T-cell (primary cell): ENCODE results near the gene MED17. TPM values are rescaled to one million over a fixed set of nuclear protein-coding genes. Genes with fewer than 3 reads are reported as not detected.
"Not testable (repeated sequence)": the region's sequence is repeated elsewhere in the genome, so short reads cannot be mapped to it uniquely, and the experiment has no call there.

Experiments used
- ATAC-seq, 4 experiments: fragments of 200-7000 bp in 3 of 4; fragments of 150-1000 bp in 1 of 4; cut with Tn5 transposase; replicated peaks in 1 of 4; 1 replicate in 3 of 4; 2 replicates in 1 of 4; pipeline ENCODE4 v1.10.0; 2021; ENCODE audit warnings: moderate library complexity in 3 of 4, mild to moderate bottlenecking in 2 of 4, moderate number of reproducible peaks in 1 of 4
- CTCF ChIA-PET, 2 donors: fragments of 300-600 bp; sonication (Branson Sonifier 250); formaldehyde crosslinking; loops; one replicate each; lab custom pipeline; 2022; ENCODE audit warnings: antibody characterized with exemption in 2 of 2; lab: Charles Lee
- POLR2A ChIA-PET, 2 donors: fragments of 300-600 bp; sonication (Branson Sonifier 250); formaldehyde crosslinking; loops; one replicate each; lab custom pipeline; 2022; ENCODE audit warnings: antibody characterized with exemption in 2 of 2; lab: Charles Lee
- DNase-seq, 35 experiments: peaks; one replicate each; pipeline versions ENCODE4 v3.0.0 to v3.0.0-alpha.2; 2013 to 2023
- H3K27ac ChIP-seq: one replicate; pipeline ENCODE4 v1.5.1; 2013; ENCODE audit warnings: low read length
- H3K27me3 ChIP-seq, 2 experiments: replicated peaks in 1 of 2; 1 replicate in 1 of 2; 2 replicates in 1 of 2; pipeline versions ENCODE4 v1.6.1 to v1.7.0; 2013; ENCODE audit warnings: low read length in 1 of 2, mixed read lengths in 1 of 2; ENCODE audit not compliant: control insufficient read depth in 2 of 2, insufficient read depth in 2 of 2; ENCODE audit errors: extremely low read depth in 1 of 2
- H3K36me3 ChIP-seq, 2 donors: 1 replicate in 1 of 2; 2 replicates in 1 of 2; pipeline versions ENCODE4 v1.6.1 to v1.7.0; 2013; ENCODE audit warnings: low read length in 1 of 2; ENCODE audit not compliant: control insufficient read depth in 2 of 2, insufficient read depth in 1 of 2; ENCODE audit errors: extremely low read depth in 1 of 2
- H3K4me1 ChIP-seq, 2 experiments: 1 replicate in 1 of 2; 2 replicates in 1 of 2; pipeline versions ENCODE4 v1.6.1 to v1.7.0; 2013; ENCODE audit warnings: low read length in 2 of 2, mixed read lengths in 1 of 2; ENCODE audit not compliant: insufficient read depth in 2 of 2, control insufficient read depth in 1 of 2; ENCODE audit errors: extremely low read depth in 1 of 2
- H3K4me3 ChIP-seq, 2 donors: 1 replicate in 1 of 2; 2 replicates in 1 of 2; pipeline versions ENCODE4 v1.5.1 to v1.7.0; 2013; ENCODE audit warnings: mild to moderate bottlenecking in 2 of 2, low read length in 1 of 2, moderate library complexity in 1 of 2; ENCODE audit not compliant: control insufficient read depth in 1 of 2; ENCODE audit errors: extremely low read depth in 1 of 2
- H3K9me3 ChIP-seq: 2 replicates; pipeline ENCODE4 v1.7.0; 2013
- H3K27ac Mint-ChIP-seq, 2 donors: one replicate each; pipeline ENCODE4 v1.8.0; 2020 to 2021; ENCODE audit warnings: mild to moderate bottlenecking in 2 of 2, mixed read lengths in 2 of 2
- H3K27me3 Mint-ChIP-seq, 2 donors: one replicate each; pipeline ENCODE4 v1.8.0; 2021 to 2022; ENCODE audit warnings: mixed read lengths in 2 of 2
- H3K36me3 Mint-ChIP-seq: one replicate; pipeline ENCODE4 v1.8.0; 2021; ENCODE audit warnings: mixed read lengths
- H3K4me1 Mint-ChIP-seq, 3 donors: one replicate each; pipeline ENCODE4 v1.8.0; 2020 to 2022; ENCODE audit warnings: mixed read lengths in 3 of 3, mild to moderate bottlenecking in 1 of 3
- H3K4me3 Mint-ChIP-seq, 3 donors: one replicate each; pipeline ENCODE4 v1.8.0; 2020 to 2022; ENCODE audit warnings: mild to moderate bottlenecking in 3 of 3, mixed read lengths in 3 of 3, moderate library complexity in 3 of 3
- H3K9me3 Mint-ChIP-seq, 3 donors: one replicate each; pipeline ENCODE4 v1.8.0; 2020 to 2022; ENCODE audit warnings: mixed read lengths in 3 of 3
- WGBS: methylation state at CpG from one replicate; pipeline ENCODE4 v1.1.5; 2013; ENCODE audit warnings: missing lambda C conversion rate; ENCODE audit not compliant: insufficient coverage; 5-methylcytosine and 5-hydroxymethylcytosine counted together
- total RNA-seq, 35 experiments: library from RNA in 6 of 35; stranded (reverse) in 6 of 35; fragments of 120-200 nt in 1 of 35; gene quantifications; one replicate each; pipeline versions ENCODE4 v1.2.1 to v1.2.4 and lab custom pipeline; 2013 to 2026

Gene MED17
- total RNA-seq, 5 donors from 2014 or later (not counting 1 experiment from before 2014, with no cell fraction given) = 64.1 to 71.7 (median 67.1) TPM

GRCh38 chr11:93743291-93743690, 40.8 kb upstream of the MED17 start:
- Histone ChIP-seq H3K36me3 (peaks cover 3 to 17% of the 10 kb centered on the region in 2 donors), H3K27ac (no peak overlapping the region), H3K4me3 (no peak overlapping the region), H3K27me3 (no peaks in the 10 kb centered on the region), H3K9me3 (no peaks in the 10 kb centered on the region), H3K4me1 (peaks cover 22 to 23% of the 10 kb centered on the region in 2 experiments)
- peak overlapping the region; percentile 64 to 100 (median 65) for H3K4me3 Mint-ChIP-seq
- ChIA-PET CTCF (interaction anchor here in 1 of 2 donors (1.7 kb wide), 1 partner anchor 41 kb away, joined by 4 read pairs; the partner anchor contains the start of gene MED17), POLR2A (interaction anchor here in 1 of 2 donors (3.8 kb wide), 1 partner anchor 41 kb away, joined by 41 read pairs; the partner anchor contains the start of gene MED17)
- no peaks in the 10 kb centered on the region for H3K9me3 Mint-ChIP-seq
- peak overlapping the region in 1 of 2 donors; percentile 39 for H3K27ac Mint-ChIP-seq
- H3K27me3 Mint-ChIP-seq = no peaks in the 10 kb centered on the region
- WGBS = 96% methylated on average over 16 of the region's 23 CpGs
- peaks cover 57 to 66% (median 62%) of the 10 kb centered on the region in 3 donors for H3K4me1 Mint-ChIP-seq
- no peak for ATAC-seq
- no peak for DNase-seq
- peaks cover 26% of the 10 kb centered on the region for H3K36me3 Mint-ChIP-seq

DNA sequence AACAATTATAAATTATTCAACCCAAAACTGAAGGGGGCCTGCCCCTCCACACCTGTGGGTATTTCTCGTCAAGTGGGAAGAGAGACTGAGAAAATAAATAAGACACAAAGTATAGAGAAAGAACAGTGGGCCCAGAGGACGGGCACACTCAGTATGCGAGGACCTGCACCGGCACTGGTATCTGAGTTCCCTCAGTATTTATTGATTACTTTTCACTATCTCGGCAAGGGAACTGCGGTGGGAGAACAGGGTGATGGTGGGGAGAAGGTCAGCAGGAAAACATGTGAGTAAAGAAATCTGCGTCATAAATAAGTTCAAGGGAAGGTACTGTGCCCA, 39.4 kb upstream of the MED17 start:
- DNase-seq (no peak), ATAC-seq (no peak)
- Mint-ChIP-seq H3K27ac (no peak overlapping the region), H3K27me3 (no peaks in the 10 kb centered on the region), H3K4me1 (peaks cover 44 to 53% (median 48%) of the 10 kb centered on the region in 3 donors), H3K4me3 (peak overlapping the region in 1 of 3 donors; percentile 39), H3K9me3 (no peaks in the 10 kb centered on the region), H3K36me3 (peaks cover 17% of the 10 kb centered on the region)
- no CpG with 5 or more reads among the region's 7 CpGs for WGBS
- Histone ChIP-seq H3K4me3 (no peak overlapping the region), H3K36me3 (peaks cover 4 to 15% of the 10 kb centered on the region in 2 donors), H3K27me3 (no peaks in the 10 kb centered on the region), H3K4me1 (peaks cover 10 to 17% of the 10 kb centered on the region in 2 experiments), H3K27ac (no peak overlapping the region), H3K9me3 (no peaks in the 10 kb centered on the region)
- ChIA-PET POLR2A (no interaction called here), CTCF (no interaction called here)

GRCh38 chr11:93745005-93745755, 38.9 kb upstream of the MED17 start:
- H3K36me3 ChIP-seq = peaks cover 4 to 15% of the 10 kb centered on the region in 2 donors
- H3K27me3 Mint-ChIP-seq, H3K27ac ChIP-seq, H3K4me3 ChIP-seq, H3K9me3 ChIP-seq, ATAC-seq, H3K27me3 ChIP-seq, H3K9me3 Mint-ChIP-seq, CTCF ChIA-PET, H3K27ac Mint-ChIP-seq, DNase-seq: not testable (repeated sequence)
- peak overlapping the region in 1 of 3 donors; percentile 39 for H3K4me3 Mint-ChIP-seq
- H3K4me1 Mint-ChIP-seq = peaks cover 38 to 47% (median 43%) of the 10 kb centered on the region in 3 donors
- peaks cover 18% of the 10 kb centered on the region for H3K36me3 Mint-ChIP-seq
- H3K4me1 ChIP-seq = peaks cover 5 to 13% of the 10 kb centered on the region in 2 experiments
- POLR2A ChIA-PET = interaction anchor here (0.6 to 0.7 kb wide), 2 partner anchors 11 to 674 kb away, joined by 3 read pairs; no protein-coding TSS in a partner anchor
- WGBS = no CpG with 5 or more reads among the region's 12 CpGs

DNA sequence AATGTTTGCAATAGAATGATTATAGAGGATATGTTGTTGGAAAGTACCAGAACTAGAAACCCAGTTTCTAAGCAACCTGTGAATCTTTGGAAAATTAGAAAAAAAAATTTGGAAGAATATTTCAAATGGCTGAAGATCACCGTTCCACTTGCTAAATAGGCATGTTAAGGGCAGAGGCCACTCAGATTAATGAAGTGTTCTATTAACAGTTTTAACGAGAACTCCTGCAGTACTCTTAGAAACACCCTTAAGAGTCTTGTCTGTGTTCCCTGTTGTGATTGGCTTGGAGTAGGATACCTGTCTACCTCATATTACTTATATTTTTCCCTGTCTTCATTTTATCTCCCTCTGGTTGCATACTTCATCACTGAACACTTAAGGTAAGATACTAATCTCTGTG, 38.0 kb upstream of the MED17 start:
- Histone ChIP-seq H3K9me3 (no peaks in the 10 kb centered on the region), H3K4me3 (no peak overlapping the region), H3K4me1 (peaks cover 4 to 11% of the 10 kb centered on the region in 2 experiments), H3K36me3 (peaks cover 4 to 15% of the 10 kb centered on the region in 2 donors), H3K27me3 (no peaks in the 10 kb centered on the region), H3K27ac (no peak overlapping the region)
- DNase-seq = no peak
- Mint-ChIP-seq H3K27ac (no peak overlapping the region), H3K4me3 (no peak overlapping the region), H3K36me3 (peaks cover 21% of the 10 kb centered on the region), H3K9me3 (no peaks in the 10 kb centered on the region), H3K27me3 (no peaks in the 10 kb centered on the region), H3K4me1 (peaks cover 35 to 41% (median 38%) of the 10 kb centered on the region in 3 donors)
- ChIA-PET CTCF (no interaction called here), POLR2A (interaction anchor here in 1 of 2 donors (0.7 kb wide), 1 partner anchor 674 kb away, joined by 3 read pairs; no protein-coding TSS in a partner anchor)
- ATAC-seq = no peak
- WGBS = no CpG with 5 or more reads among the region's 2 CpGs

DNA sequence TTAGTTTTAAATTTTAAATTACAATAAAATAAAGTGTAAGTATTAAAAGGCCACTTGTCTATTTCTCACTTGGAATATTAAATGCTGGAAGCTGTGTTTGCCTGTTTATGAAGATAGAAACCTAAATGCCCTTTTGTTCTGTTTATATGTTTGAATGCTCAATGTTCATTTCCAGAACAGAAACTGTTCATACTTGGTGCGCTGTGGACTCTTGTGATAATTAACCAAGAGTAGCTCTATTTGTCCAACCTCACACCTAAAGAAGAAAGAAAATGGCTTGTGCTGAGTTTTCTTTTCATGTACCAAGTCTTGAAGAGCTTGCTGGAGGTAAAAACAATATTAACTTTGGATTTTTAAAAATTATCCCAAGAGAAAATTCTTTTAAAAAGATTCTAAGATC, 37.0 kb upstream of the MED17 start:
- POLR2A ChIA-PET = interaction anchor here in 1 of 2 donors (0.6 kb wide), 1 partner anchor 1309 kb away, joined by 4 read pairs; no protein-coding TSS in a partner anchor
- Mint-ChIP-seq H3K4me3 (no peak overlapping the region), H3K9me3 (no peaks in the 10 kb centered on the region), H3K27me3 (no peaks in the 10 kb centered on the region), H3K27ac (no peak overlapping the region), H3K4me1 (peaks cover 25 to 33% (median 31%) of the 10 kb centered on the region in 3 donors), H3K36me3 (peaks cover 23% of the 10 kb centered on the region)
- H3K9me3 ChIP-seq = no peaks in the 10 kb centered on the region
- H3K27me3 ChIP-seq = no peaks in the 10 kb centered on the region
- no peak overlapping the region for H3K4me3 ChIP-seq
- no peak overlapping the region for H3K27ac ChIP-seq
- CTCF ChIA-PET = no interaction called here
- H3K36me3 ChIP-seq = peaks cover 4 to 15% of the 10 kb centered on the region in 2 donors
- H3K4me1 ChIP-seq = peaks cover 4 to 7% of the 10 kb centered on the region in 2 experiments
- DNase-seq = no peak
- no CpG with 5 or more reads among the region's 1 CpG for WGBS
- no peak for ATAC-seq

DNA sequence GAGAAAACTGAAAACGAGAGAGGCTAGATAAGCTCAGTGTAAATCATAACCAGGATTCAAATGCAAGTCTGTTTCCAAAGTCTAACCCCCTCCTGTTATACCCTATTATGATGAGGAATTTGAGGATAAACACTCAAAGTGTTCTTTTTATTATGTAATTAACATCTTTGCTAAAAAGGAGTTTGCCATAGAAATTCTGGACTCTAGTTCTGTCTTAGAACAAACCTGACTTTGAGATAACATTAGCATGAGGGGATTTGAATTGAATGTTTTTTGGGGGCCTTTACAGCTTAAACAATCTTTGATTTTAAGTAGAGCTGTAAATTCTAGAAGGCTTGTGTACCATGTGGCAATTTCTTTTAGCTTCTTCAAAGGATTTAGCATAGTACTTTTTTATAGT, 33.1 kb upstream of the MED17 start:
- POLR2A ChIA-PET = interaction anchor here in 1 of 2 donors (0.6 kb wide), 2 partner anchors 15 to 60 kb away, joined by 3 read pairs; no protein-coding TSS in a partner anchor
- H3K4me1 ChIP-seq = no peaks in the 10 kb centered on the region
- no peak for ATAC-seq
- no peaks in the 10 kb centered on the region for H3K27me3 ChIP-seq
- Mint-ChIP-seq H3K4me3 (no peak overlapping the region), H3K27ac (no peak overlapping the region), H3K4me1 (peaks cover 0 to 10% (median 6%) of the 10 kb centered on the region in 3 donors), H3K36me3 (peaks cover 31% of the 10 kb centered on the region), H3K9me3 (no peaks in the 10 kb centered on the region), H3K27me3 (no peaks in the 10 kb centered on the region)
- H3K36me3 ChIP-seq = peaks cover 6 to 26% of the 10 kb centered on the region in 2 donors
- H3K4me3 ChIP-seq = no peak overlapping the region
- no peak for DNase-seq
- no peak overlapping the region for H3K27ac ChIP-seq
- H3K9me3 ChIP-seq = no peaks in the 10 kb centered on the region
- CTCF ChIA-PET = no interaction called here
- no CpG with 5 or more reads among the region's 1 CpG for WGBS
